OCI-LY3 (cell line): ENCODE measurements around the gene POLR3H.

ENCODE experiments used
- EZH2phosphoT487 ChIP-seq: fragments of 200-600 bp; shearing (Covaris generic); IDR thresholded peaks from 2 replicates; pipeline ENCODE4 v1.6.1; 2018; ENCODE audit warnings: antibody characterized with exemption, mixed run types, low read depth
- TF ChIP-seq, protein P1 (sequence below): fragments of 200-600, 300-600 bp; sonication (generic); IDR thresholded peaks from 2 replicates; pipeline ENCODE4 v1.5.1; 2014; ENCODE audit warnings: antibody characterized with exemption, low read length, low read depth

- TF ChIP-seq, protein P1, sequence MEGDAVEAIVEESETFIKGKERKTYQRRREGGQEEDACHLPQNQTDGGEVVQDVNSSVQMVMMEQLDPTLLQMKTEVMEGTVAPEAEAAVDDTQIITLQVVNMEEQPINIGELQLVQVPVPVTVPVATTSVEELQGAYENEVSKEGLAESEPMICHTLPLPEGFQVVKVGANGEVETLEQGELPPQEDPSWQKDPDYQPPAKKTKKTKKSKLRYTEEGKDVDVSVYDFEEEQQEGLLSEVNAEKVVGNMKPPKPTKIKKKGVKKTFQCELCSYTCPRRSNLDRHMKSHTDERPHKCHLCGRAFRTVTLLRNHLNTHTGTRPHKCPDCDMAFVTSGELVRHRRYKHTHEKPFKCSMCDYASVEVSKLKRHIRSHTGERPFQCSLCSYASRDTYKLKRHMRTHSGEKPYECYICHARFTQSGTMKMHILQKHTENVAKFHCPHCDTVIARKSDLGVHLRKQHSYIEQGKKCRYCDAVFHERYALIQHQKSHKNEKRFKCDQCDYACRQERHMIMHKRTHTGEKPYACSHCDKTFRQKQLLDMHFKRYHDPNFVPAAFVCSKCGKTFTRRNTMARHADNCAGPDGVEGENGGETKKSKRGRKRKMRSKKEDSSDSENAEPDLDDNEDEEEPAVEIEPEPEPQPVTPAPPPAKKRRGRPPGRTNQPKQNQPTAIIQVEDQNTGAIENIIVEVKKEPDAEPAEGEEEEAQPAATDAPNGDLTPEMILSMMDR: no peak
- no peak for TF ChIP-seq EZH2phosphoT487
Observed at GRCh38 chr22:41524809-41525449, 19.3 kb downstream of the POLR3H start.
